HG02610 (cell line): ENCODE results near the gene ADIG.

Experiments
- ATAC-seq: cut with Tn5 transposase; IDR thresholded peaks from one replicate; pipeline ENCODE4 v1.9.1; 2021; ENCODE audit warnings: mild to moderate bottlenecking, moderate library complexity; ENCODE audit not compliant: unreplicated experiment

ADIG gene

DNA sequence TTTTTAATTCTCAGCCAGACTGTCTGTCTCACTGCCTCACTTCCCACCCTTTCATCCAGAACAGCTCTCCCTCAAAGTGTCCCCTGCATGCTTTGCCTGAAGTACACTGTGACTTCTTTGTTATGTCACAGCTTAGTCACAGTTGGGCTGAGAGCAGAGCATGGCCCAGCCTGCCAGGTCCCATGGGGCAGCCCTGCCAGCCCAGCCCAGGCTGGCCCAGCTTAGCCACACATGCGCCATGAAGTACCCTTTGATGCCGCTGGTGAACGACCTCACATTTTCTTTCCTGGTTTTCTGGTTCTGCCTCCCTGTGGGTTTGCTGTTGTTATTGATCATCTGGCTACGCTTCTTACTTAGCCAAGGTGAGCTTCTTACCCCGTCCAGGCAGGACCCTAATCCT is at the start of gene ADIG:
Gene ADIG, plus strand, starts transcription at position 185 of the 400 bp plus-strand sequence. Its CDS starts 54 bp downstream, at position 239.
- ATAC-seq: no peak

GRCh38 chr20:38534756-38535155 is 46.2 kb upstream of the ADIG start:
- no peak for ATAC-seq

- no peak for ATAC-seq
Observed at GRCh38 chr20:38536310-38536709, 44.7 kb upstream of the ADIG start.

DNA sequence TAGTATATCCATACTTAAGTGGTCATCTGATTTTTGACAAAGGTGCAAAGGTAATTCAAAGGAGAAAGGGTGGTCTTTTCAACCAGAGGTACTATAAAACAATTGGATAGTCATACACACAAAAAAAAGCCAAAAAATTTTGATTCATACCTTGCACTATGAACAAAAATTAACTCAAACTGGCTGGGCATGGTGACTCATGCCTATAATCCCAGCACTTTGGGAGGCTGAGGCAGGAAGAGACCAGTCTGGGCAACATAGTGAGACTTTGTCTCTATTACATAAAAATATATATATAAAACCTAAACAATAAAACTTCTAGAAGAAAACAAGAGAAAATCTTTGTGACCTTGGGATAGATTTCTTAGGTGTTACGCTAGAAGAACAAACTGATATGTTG is 43.8 kb upstream of the ADIG start:
- ATAC-seq: no peak

DNA sequence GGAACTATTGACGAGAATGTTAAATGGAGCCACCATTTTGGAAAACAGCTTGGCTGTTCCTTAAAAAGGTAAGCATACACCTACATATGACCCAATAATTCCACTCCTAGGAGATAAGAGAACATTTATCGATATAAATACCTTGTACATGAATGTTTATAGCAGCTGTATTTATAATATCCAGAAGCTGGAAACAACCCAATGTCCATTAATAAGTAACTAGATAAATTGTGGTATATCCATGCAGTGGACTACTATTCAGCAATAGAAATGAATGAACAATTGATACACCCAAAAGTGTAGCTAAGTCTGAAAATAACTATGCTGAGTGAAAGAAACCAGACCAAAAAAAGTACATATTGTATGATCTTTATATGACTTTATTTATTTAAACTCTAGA is 42.2 kb upstream of the ADIG start:
- no peak for ATAC-seq

DNA sequence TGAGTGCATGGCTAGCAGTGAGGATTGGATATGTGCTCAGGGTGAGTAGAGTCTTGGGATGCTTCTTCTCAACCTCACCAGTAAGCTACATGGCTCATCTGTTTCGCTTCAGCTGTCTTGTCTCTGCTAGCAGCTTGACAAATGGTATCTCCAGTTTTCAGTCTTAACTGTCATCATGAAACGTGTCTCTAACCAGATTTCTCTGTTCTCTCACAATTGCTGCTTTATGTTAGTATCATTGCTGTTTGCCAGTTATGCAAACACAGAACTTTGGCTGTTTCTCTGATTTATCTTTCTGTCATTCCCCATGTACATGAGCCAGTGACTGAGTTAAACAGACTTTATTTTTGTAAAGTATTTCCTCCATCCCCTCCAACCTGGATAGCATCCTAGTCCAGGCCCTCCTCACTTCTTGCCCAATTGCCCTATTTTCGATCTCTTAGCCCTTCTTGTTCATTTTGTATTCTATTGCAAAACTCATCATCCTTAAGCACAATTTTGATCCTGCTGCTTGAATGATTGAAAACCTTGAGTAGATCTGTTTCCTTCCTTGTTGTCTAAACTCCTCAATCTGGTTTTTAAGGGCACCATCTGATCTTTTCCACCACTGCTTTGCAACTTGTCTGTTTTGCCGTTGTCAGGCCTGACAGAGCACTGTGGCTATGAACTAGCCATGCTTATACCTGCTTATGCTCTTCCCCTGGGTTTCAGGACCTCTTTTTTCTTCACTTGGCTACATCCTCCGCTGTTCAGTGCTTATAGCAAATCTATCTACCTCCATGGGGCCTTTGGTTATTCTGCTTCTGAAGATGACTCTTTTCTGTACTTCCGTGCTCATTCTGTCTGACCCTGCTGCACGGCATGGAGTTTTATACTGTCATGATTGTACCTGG is 37.7 kb upstream of the ADIG start:
- ATAC-seq: no peak

DNA sequence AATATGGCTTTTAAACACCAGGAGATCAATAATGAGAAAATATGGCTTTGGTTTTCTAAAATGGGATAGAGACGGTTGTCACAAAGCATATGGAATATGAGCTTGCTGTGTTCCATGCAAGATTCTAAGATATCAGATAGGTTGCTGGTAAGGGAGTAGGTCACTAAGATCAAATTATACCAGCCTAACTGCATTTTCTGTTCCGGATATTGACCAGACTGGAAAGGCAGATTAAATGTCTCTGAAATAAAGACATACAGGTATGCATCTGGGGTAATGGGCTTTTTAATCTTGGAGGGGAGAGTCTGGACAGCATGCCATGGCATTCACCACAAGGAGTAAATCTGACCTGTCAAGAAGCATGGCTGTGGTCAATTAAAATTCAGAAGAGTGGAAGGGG is 35.2 kb upstream of the ADIG start:
- ATAC-seq: no peak

- no peak for ATAC-seq
Observed at GRCh38 chr20:38547288-38548085, 33.5 kb upstream of the ADIG start.

DNA sequence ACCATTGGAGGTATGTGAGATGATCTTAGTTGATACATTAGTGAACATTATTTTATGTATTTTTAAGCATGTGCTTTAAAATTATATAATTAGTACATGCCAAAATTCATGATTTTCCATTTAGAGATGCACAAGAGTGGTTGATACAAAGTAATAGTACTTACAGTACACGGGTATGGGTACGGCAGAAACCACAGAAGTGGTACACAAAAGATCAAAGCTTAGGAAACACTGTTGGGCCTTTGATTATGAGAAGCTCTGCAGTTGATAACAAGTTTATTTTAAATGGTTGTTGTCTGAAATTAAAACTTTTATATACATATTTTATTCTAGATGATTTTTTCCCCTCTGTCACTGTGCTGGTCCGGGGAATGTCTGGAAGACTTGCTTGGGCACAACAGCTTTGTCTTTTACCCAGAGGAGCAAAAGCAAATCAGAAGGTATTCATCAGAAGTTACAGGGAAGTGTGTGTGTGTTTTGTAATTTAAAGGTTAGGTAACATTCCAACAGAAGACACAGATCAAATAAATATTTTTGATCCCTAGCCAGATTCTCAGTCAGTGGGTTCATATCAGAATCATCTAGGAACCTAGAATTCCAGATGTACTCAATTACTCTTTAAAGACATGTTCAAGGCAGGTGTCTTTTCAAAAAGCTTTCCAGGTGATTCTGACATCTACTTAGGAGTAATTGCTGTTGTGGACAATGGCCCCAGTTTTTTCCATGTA is 32.5 kb upstream of the ADIG start:
- ATAC-seq: no peak

- no peak for ATAC-seq
Observed at GRCh38 chr20:38550274-38550673, 30.7 kb upstream of the ADIG start.

DNA sequence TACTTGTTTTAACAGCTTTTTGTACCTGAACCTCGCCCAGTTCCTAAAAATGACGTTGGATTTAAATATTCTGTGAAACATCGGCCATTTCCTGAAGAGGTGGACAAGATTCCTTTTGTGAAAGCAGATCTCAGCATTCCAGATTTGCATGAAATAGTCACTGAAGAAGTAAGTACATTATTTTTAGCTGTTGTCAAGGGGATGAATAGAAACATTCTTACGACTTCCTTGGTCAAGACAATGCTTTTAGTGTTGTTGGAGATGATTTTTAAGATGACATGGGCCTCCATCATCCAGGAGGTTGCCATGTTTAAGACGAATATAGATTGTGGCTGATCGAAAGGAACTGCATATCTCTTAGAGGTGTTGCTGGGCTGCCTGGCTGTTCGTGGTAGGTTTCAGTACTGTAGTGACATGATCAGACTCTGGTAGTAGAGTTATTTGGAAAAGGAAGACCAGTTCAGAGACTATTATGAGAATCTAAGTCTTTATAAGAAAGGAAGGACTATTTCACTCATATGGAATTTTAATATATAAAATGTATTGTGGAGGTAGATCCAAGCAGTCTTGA is 29.9 kb upstream of the ADIG start:
- ATAC-seq: no peak

DNA sequence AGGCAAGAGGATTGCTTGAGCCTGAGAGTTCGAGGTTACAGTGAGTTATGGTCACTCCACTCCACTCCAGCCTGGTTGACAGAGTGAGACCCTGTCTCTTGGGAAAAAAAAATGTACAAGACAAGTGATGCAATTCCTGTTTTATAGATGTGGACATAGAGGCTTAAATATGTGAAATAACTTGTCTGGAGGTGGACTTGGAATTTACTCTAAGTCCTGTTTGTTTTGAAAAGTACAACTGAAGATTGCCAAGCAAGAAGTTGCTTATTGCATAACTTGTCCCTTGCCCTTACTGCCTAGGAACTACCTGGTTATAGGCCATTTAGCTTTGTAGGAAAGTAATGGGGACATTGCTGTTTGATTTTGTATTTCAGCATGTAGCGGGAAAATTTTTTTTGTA is 26.0 kb upstream of the ADIG start:
- ATAC-seq: no peak

- no peak for ATAC-seq
Observed at GRCh38 chr20:38555395-38555794, 25.6 kb upstream of the ADIG start.

- ATAC-seq: no peak
Observed at GRCh38 chr20:38557174-38557573, 23.8 kb upstream of the ADIG start.

DNA sequence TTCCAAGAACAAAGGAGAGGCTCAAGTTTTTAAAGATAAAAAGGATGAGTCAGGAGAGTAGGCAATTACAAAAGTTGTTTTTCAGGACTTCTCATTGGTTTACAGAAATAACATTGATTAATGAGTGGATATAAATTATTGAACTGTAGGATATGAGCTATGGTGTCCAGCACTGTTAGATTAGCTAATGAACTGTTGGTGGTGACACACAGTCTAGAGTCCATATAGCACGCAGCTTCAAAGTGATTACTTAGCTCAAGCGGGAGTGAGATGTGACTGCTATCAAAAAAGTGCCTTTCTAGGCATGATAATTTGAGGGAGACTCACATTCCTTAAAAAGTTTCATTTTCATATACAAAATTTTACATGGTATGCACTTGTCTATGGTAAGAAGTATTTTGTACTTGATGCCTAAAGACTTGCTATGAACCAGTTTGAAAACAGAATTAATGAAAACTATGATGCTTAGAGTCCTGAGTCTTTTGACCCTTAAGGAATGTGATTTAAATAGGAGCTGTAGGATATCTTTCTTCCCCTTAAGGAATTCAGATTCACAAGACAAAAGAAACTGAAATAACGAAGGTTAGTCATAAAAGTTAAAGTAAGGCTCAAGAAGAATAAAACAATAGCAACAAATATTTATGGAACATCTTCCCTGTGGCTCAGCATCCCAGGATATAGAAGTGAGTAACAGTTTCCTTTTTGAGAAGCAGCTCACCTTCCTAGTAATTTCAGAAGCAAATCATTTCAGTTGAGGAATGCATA is 22.2 kb upstream of the ADIG start:
- no peak for ATAC-seq

DNA sequence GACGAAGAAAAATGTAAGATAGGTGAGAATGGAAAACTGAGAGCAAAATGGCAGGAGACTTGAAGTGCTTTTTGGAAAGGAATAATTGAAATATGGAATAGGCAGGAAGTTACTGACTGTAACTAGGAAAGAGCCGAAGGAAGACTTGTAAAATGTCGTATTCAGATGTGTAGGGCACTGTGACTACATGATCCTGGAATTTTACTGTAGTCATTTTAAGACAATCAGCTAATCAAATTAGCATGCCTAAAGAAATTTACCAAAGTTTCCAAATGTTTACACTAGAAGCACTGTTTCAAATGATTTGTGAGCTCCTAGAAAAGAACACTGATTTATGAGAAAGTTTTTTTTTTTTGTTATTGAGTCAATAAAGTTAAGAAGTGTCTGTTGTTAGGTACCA is 21.2 kb upstream of the ADIG start:
- no peak for ATAC-seq

DNA sequence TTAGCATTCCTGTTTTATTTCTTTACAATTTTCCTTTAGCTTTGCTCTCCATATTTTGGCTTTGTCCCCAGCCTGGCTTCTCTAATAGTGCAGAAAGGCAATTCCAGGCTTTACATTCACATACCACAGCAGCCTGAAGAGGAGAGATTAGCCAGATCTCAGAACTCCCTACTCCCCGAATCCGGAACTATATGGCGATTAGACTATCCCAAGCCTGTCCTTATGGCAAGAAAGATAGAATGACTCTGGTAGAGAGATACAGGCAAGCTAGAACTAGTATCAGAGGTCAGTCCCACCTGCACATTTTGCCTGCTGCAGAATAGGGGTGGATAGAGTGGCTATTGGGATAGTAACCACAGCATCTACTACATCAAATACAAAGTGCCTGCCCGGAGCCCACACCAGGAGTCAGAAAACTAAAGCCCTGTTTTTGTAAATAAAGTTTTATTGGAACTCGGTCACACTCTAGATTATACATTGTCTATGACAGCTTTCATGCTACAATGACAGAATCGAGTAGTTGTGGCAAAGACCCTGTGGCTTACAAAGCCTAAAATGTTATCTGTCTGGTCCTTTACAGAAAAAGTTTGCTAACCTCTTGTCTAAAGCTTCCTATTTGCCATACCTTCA is 17.1 kb upstream of the ADIG start:
- no peak for ATAC-seq

DNA sequence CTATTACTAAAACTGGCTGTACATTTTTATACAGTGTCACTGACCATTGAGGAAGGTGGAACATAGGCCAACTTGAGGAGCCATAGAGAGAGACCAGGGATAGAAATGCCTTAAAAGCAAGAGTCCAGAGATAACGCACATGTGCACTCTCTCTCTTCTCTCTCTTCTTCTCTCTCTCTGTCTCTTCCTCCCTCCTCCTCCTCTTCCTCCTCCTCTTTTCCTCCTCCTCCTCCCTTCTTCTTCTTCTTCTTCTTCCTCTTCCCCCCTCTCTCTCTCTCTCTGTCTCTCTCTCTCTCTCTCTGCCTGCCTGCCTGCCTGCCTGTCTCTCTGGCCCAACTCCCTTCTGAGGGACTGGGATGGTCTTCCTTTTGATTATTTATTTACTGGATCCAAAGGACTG is 16.3 kb upstream of the ADIG start:
- no peak for ATAC-seq

DNA sequence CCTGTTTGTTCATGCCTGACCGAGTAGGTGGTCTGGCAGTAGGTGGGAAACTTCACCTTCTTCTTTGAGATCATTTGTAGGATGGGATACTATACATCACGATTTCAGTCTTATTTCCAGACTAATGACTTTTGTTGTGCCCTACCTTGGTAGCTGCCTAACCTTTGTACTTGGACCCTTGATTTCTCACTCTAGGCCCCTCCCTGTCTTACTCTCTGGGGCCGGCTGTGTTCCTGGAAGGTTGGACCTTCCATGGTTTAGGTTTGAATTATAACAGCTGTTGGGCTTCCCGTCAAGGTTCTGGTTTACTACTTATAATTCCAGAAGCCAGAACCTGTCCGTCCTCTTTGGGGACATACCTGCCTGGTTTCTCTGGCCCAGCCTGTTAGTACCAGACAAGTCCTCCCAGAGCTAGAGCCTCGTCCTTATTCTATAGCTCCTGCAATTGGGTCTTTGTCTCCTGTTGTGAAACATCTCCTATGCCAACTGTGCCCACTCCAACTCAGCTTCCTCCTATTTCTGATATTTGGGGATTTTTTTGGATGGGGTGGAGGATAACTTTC is 14.9 kb upstream of the ADIG start:
- ATAC-seq: no peak
